GM04504 (cell line): ENCODE results near the gene MAGI2.
"Not testable (repeated sequence)": the region's sequence is repeated elsewhere in the genome, so short reads cannot be mapped to it uniquely, and the experiment has no call there.

Experiments
- DNase-seq: peaks from one replicate; pipeline ENCODE4 v3.0.0-alpha.2; 2012; ENCODE audit warnings: low read depth

The MAGI2 gene

GRCh38 chr7:79451580-79451979 lies 1.9 kb downstream of the MAGI2 start:
- no peak for DNase-seq

GRCh38 chr7:79442766-79443165 lies 10.7 kb downstream of the MAGI2 start:
- DNase-seq: not testable (repeated sequence)

- DNase-seq: no peak
Measured at GRCh38 chr7:79436378-79436777, 17.1 kb downstream of the MAGI2 start.

GRCh38 chr7:79434867-79435266 lies 18.6 kb downstream of the MAGI2 start:
- no peak for DNase-seq

- no peak for DNase-seq
Measured at GRCh38 chr7:79434098-79434497, 19.4 kb downstream of the MAGI2 start.

- DNase-seq: no peak
Measured at GRCh38 chr7:79430391-79430790, 23.1 kb downstream of the MAGI2 start.

GRCh38 chr7:79425665-79426064 lies 27.8 kb downstream of the MAGI2 start:
- no peak for DNase-seq

- no peak for DNase-seq
Measured at GRCh38 chr7:79421751-79422150, 31.7 kb downstream of the MAGI2 start.

- peak; percentile 81 for DNase-seq
Measured at GRCh38 chr7:79420464-79420863, 33.0 kb downstream of the MAGI2 start.

GRCh38 chr7:79414910-79415309 lies 38.6 kb downstream of the MAGI2 start:
- DNase-seq: no peak

- DNase-seq: no peak
Measured at GRCh38 chr7:79412915-79413314, 40.6 kb downstream of the MAGI2 start.

- DNase-seq: no peak
Measured at GRCh38 chr7:79412438-79412837, 41.0 kb downstream of the MAGI2 start.

- no peak for DNase-seq
Measured at GRCh38 chr7:79410345-79410744, 43.1 kb downstream of the MAGI2 start.

- DNase-seq: no peak
Measured at GRCh38 chr7:79407351-79407750, 46.1 kb downstream of the MAGI2 start.

- DNase-seq: no peak
Measured at GRCh38 chr7:79406371-79406770, 47.1 kb downstream of the MAGI2 start.

GRCh38 chr7:79405368-79405767 lies 48.1 kb downstream of the MAGI2 start:
- no peak for DNase-seq

- no peak for DNase-seq
Measured at GRCh38 chr7:79403879-79404278, 49.6 kb downstream of the MAGI2 start.

GRCh38 chr7:79403451-79403850 lies 50.0 kb downstream of the MAGI2 start:
- DNase-seq: no peak

GRCh38 chr7:79401254-79401653 lies 52.2 kb downstream of the MAGI2 start:
- DNase-seq: no peak

GRCh38 chr7:79400222-79400621 lies 53.2 kb downstream of the MAGI2 start:
- DNase-seq: no peak

GRCh38 chr7:79398138-79398749 lies 55.2 kb downstream of the MAGI2 start:
- no peak for DNase-seq

GRCh38 chr7:79386688-79387422 lies 66.6 kb downstream of the MAGI2 start:
- peak; percentile 13 for DNase-seq

- DNase-seq: no peak
Measured at GRCh38 chr7:79381921-79382320, 71.5 kb downstream of the MAGI2 start.

- DNase-seq: no peak
Measured at GRCh38 chr7:79377097-79377496, 76.4 kb downstream of the MAGI2 start.
